ENCODE results near the gene DGCR6L.
"Not testable (repeated sequence)": the region's sequence is repeated elsewhere in the genome, so short reads cannot be mapped to it uniquely, and the experiment has no call there.

GRCh38 chr22:20277936-20278635 lies 41.8 kb downstream of the DGCR6L start:
- not testable (repeated sequence) for TF ChIP-seq POLR2A, TAF1 (IDR thresholded peaks at IDR 0.05; ENCODE audit: low read depth, low read length)

Data from GM12891 (cell line).